Upper lobe of left lung (tissue), 6 donors: ENCODE data around the gene GBX1. TPM values are rescaled to one million over a fixed set of nuclear protein-coding genes. Genes with fewer than 3 reads are reported as not detected.

Experiments used
- ATAC-seq, 2 donors: fragments of 200-7000 bp; cut with Tn5 transposase; one replicate each; pipeline ENCODE4 v1.9.1; 2022; ENCODE audit warnings: mild to moderate bottlenecking in 2 of 2, moderate library complexity in 2 of 2; ENCODE audit not compliant: low FRiP score in 2 of 2
- DNase-seq, 2 donors: peaks; one replicate each; pipeline ENCODE4 v3.0.0-alpha.2; 2019 to 2020
- H3K27ac ChIP-seq, 4 donors: fragments of 200-600 bp; sonication (generic); one replicate each; pipeline ENCODE4 v1.5.1; 2016 to 2019
- H3K27me3 ChIP-seq, 4 donors: fragments of 200-600 bp; sonication (generic); one replicate each; pipeline ENCODE4 v1.5.1; 2017 to 2019
- H3K36me3 ChIP-seq, 4 donors: fragments of 200-600 bp; sonication (generic); one replicate each; pipeline ENCODE4 v1.5.1; 2016 to 2019
- H3K4me1 ChIP-seq, 4 donors: fragments of 200-600 bp; sonication (generic); one replicate each; pipeline ENCODE4 v1.5.1; 2018 to 2019
- H3K4me3 ChIP-seq, 4 donors: fragments of 200-600 bp; sonication (generic); one replicate each; pipeline ENCODE4 v1.5.1; 2017 to 2019; ENCODE audit warnings: mild to moderate bottlenecking in 2 of 4, moderate library complexity in 1 of 4
- H3K9me3 ChIP-seq, 4 donors: fragments of 200-600 bp; sonication (generic); one replicate each; pipeline ENCODE4 v1.5.1; 2018 to 2019
- EP300 ChIP-seq, 4 donors: sonication (generic); formaldehyde crosslinking; IDR thresholded peaks; one replicate each; pipeline ENCODE4 v1.5.1; 2017; ENCODE audit warnings: antibody characterized with exemption in 4 of 4, control low read depth in 2 of 4
- POLR2A ChIP-seq, 4 donors: fragments of 450-650 bp; IDR thresholded peaks; one replicate each; pipeline ENCODE4 v1.5.1; 2016 to 2017; ENCODE audit warnings: antibody characterized with exemption in 4 of 4, mild to moderate bottlenecking in 2 of 4
- POLR2AphosphoS5 ChIP-seq, 2 donors: sonication (generic); formaldehyde crosslinking; IDR thresholded peaks; one replicate each; pipeline ENCODE4 v1.5.1; 2017; ENCODE audit warnings: antibody characterized with exemption in 2 of 2
- WGBS, 2 donors: methylation state at CpG; one replicate each; pipeline ENCODE4 v1.1.5; 2017 to 2018; 5-methylcytosine and 5-hydroxymethylcytosine counted together
- total RNA-seq, 6 donors: library from RNA; depleted of rRNA in 4 of 6; stranded (reverse); fragments of >200 nt in 4 of 6; gene quantifications; one replicate each; pipeline versions ENCODE4 v1.1.0 to v1.2.1, GENCODE V29; 2016 to 2021
- TF ChIP-seq, protein P1 (sequence below), 6 experiments: fragments of 450-650 bp in 4 of 6; fragments of 200-600 bp in 2 of 6; sonication (generic) in 2 of 6; IDR thresholded peaks; one replicate each; pipeline ENCODE4 v1.5.1; 2016 to 2019; ENCODE audit warnings: antibody characterized with exemption in 6 of 6
- donor health status: DM: no; HTN: no; CAD: no; lungs with moderate emphysema.
- donor health status: DM: no; HTN: yes; CAD: no; lungs with severe emphysema.

GBX1 gene
- total RNA-seq, 6 donors from 2014 or later = not detected

DNA sequence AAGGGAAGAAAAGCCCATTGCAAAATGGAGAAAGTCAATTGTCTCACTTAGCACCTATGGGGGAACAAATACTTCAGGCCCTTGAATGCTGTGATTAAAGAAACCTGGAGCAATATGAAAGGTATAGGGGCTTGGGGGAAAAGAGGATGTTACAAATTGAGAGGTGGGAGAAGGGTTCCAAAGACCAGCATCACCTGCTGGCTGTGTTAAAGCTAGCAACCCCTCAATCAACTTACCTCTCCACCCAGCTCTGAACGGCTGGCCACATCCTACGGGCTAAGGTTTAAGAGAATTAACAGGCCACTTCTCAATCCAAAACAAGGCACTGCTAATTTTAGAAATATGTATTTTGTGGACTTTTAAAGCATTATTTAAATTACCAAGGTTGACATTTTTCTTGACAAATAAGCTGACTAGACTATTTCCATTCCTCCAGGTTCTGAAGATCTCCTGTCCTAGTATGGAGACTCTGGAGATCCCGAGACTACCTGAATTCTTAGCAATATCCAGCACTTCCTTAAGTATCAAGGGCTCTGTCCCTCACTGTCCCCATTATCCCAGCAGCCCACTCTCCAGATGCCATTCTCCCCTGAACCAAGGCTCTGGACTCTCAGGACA, 43.8 kb upstream of the GBX1 start:
- Histone ChIP-seq H3K4me3 (no peak overlapping the region), H3K36me3 (peaks cover 6 to 41% (median 32%) of the 10 kb centered on the region in 4 donors), H3K4me1 (no peaks in the 10 kb centered on the region), H3K27ac (no peak overlapping the region), H3K27me3 (no peaks in the 10 kb centered on the region), H3K9me3 (no peaks in the 10 kb centered on the region)
- DNase-seq = no peak
- WGBS, 2 donors = 88 to 90% methylated on average over 3 of the region's 3 CpGs
- ATAC-seq = no peak
- TF ChIP-seq POLR2A (IDR thresholded peaks at IDR 0.05) = no peak
- TF ChIP-seq POLR2AphosphoS5 (IDR thresholded peaks at IDR 0.05) = no peak
- no peak for TF ChIP-seq EP300 (IDR thresholded peaks at IDR 0.05)
- TF ChIP-seq, protein P1, sequence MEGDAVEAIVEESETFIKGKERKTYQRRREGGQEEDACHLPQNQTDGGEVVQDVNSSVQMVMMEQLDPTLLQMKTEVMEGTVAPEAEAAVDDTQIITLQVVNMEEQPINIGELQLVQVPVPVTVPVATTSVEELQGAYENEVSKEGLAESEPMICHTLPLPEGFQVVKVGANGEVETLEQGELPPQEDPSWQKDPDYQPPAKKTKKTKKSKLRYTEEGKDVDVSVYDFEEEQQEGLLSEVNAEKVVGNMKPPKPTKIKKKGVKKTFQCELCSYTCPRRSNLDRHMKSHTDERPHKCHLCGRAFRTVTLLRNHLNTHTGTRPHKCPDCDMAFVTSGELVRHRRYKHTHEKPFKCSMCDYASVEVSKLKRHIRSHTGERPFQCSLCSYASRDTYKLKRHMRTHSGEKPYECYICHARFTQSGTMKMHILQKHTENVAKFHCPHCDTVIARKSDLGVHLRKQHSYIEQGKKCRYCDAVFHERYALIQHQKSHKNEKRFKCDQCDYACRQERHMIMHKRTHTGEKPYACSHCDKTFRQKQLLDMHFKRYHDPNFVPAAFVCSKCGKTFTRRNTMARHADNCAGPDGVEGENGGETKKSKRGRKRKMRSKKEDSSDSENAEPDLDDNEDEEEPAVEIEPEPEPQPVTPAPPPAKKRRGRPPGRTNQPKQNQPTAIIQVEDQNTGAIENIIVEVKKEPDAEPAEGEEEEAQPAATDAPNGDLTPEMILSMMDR (IDR thresholded peaks at IDR 0.05) = no peak

DNA sequence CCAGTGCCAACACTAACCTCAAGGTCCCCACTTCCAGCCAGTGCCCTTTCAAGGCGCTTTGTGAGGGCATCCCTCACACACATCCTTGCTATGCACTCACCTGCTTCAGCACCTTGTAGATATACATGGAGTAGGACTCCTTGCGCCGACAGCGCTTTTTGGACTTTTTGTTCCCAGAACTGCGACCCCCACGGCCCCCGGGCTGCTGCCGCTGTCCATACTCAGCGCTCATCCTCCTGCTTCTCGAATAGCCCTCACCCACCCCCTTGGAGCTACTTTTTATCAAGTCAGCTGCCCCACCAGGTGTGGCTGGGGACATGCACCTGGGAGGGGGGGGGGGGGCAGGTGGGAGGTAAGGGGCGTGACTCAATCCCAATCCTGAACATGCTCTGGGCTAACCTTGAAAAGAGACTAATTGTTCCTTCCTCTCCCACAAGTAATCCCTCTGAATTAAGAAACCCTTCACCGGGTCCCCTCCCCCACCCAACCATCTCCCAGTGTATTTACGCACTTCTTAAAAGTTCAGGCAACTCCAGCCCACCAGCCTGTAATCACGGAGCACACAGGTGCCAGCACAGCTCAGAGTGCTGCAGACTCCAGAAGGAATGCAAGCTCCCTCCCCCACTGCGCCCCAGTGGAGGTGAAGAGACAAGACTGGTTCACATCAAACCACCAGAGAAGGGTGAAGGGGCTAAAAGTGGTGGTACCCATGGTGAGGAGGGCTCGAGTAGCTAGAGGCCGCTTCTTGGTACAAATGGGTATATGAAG, 42.8 kb upstream of the GBX1 start, which contains the start of gene H2BK1:
H2BK1 (minus strand) TSS at position 402 of the 768 bp plus-strand sequence; CDS start at position 232, 170 bp downstream.
- no peak for ATAC-seq
- no peak within 1 kb of the TSS for H3K27ac ChIP-seq
- peak in 1 of 2 donors; percentile 69 for DNase-seq
- no peak within 1 kb of the TSS for H3K4me3 ChIP-seq
- no peaks in the 10 kb centered on the region for H3K9me3 ChIP-seq
- 80 to 85% methylated on average over 17 of the region's 17 CpGs for WGBS, 2 donors
- H3K27me3 ChIP-seq = no peaks in the 10 kb centered on the region
- TF ChIP-seq POLR2A (IDR thresholded peaks at IDR 0.05) (no peak), POLR2AphosphoS5 (IDR thresholded peaks at IDR 0.05) (no peak), EP300 (IDR thresholded peaks at IDR 0.05) (no peak)
- TF ChIP-seq, protein P1 (IDR thresholded peaks at IDR 0.05) = no peak
- H3K36me3 ChIP-seq = peaks cover under 1 to 31% (median 23%) of the 10 kb centered on the region in 4 donors
- no peaks in the 10 kb centered on the region for H3K4me1 ChIP-seq

DNA sequence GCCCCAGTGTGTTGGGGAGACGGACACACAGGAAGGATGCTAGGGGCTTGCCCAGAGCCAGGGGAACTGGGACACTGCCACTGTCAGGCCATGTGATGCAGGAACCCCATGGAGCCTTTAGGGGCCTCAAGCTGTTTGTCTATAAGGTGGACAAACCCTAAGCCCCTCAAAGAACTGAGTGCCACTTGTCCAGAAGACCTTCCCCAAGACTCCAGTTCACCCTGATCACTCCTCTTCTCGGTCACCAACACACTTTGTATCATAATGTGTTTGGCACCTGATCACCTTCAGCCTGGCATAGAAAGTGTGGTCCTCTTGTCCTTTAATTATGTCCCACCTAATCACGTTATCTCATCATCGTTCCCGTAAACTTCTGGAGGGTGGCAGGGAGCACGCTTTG, 42.1 kb upstream of the GBX1 start:
- ATAC-seq (no peak), DNase-seq (no peak)
- 83 to 90% methylated on average over 6 of the region's 6 CpGs for WGBS, 2 donors
- H3K4me1 ChIP-seq = no peaks in the 10 kb centered on the region
- H3K9me3 ChIP-seq = no peaks in the 10 kb centered on the region
- H3K27ac ChIP-seq = no peak overlapping the region
- peaks cover 0 to 24% (median 16%) of the 10 kb centered on the region in 4 donors for H3K36me3 ChIP-seq
- no peak overlapping the region for H3K4me3 ChIP-seq
- TF ChIP-seq, protein P1 (IDR thresholded peaks at IDR 0.05) = no peak
- TF ChIP-seq POLR2A (IDR thresholded peaks at IDR 0.05) (no peak), EP300 (IDR thresholded peaks at IDR 0.05) (no peak), POLR2AphosphoS5 (IDR thresholded peaks at IDR 0.05) (no peak)
- H3K27me3 ChIP-seq = no peaks in the 10 kb centered on the region

GRCh38 chr7:151208253-151208862, 40.9 kb upstream of the GBX1 start:
- ATAC-seq = no peak
- Histone ChIP-seq H3K4me3 (no peak overlapping the region), H3K27me3 (no peaks in the 10 kb centered on the region), H3K9me3 (no peaks in the 10 kb centered on the region), H3K4me1 (no peaks in the 10 kb centered on the region), H3K36me3 (peaks cover 0 to 12% (median 6%) of the 10 kb centered on the region in 4 donors), H3K27ac (no peak overlapping the region)
- DNase-seq = no peak
- 68 to 80% methylated on average over 9 of the region's 9 CpGs for WGBS, 2 donors
- TF ChIP-seq EP300 (IDR thresholded peaks at IDR 0.05) (no peak), POLR2AphosphoS5 (IDR thresholded peaks at IDR 0.05) (no peak), POLR2A (IDR thresholded peaks at IDR 0.05) (no peak)
- TF ChIP-seq, protein P1 (IDR thresholded peaks at IDR 0.05) = no peak
